ENCODE results near the gene ZNF488.

Gene ZNF488

GRCh38 chr10:47348138-47348651 is 35.9 kb downstream of the ZNF488 start, which contains the start of gene RBP3:
Gene RBP3 (plus strand): TSS chr10:47348363. CDS start chr10:47348485, 122 bp downstream.
- no peak for DNase-seq

GRCh38 chr10:47347303-47347675 is 36.8 kb downstream of the ZNF488 start:
- no peak for DNase-seq

GRCh38 chr10:47346581-47347302 is 37.4 kb downstream of the ZNF488 start:
- no peak for DNase-seq

GRCh38 chr10:47344996-47345870 is 38.9 kb downstream of the ZNF488 start:
- no peak for DNase-seq

GRCh38 chr10:47340608-47341170 is 43.4 kb downstream of the ZNF488 start:
- peak; percentile 73 for DNase-seq

- no peak for DNase-seq
Measured at GRCh38 chr10:47339759-47340607, 44.1 kb downstream of the ZNF488 start.

GRCh38 chr10:47339186-47339735 is 44.8 kb downstream of the ZNF488 start:
- DNase-seq = no peak

- no peak for DNase-seq
Measured at GRCh38 chr10:47337310-47337709, 46.8 kb downstream of the ZNF488 start.

- no peak for DNase-seq
Measured at GRCh38 chr10:47336387-47337134, 47.5 kb downstream of the ZNF488 start.

- no peak for DNase-seq
Measured at GRCh38 chr10:47335906-47336305, 48.2 kb downstream of the ZNF488 start.

GRCh38 chr10:47334466-47335295 is 49.4 kb downstream of the ZNF488 start:
- no peak for DNase-seq

GRCh38 chr10:47333532-47333931 is 50.6 kb downstream of the ZNF488 start:
- no peak for DNase-seq

GRCh38 chr10:47332946-47333345 is 51.1 kb downstream of the ZNF488 start:
- no peak for DNase-seq

GRCh38 chr10:47332371-47332770 is 51.7 kb downstream of the ZNF488 start:
- no peak for DNase-seq

- no peak for DNase-seq
Measured at GRCh38 chr10:47331954-47332353, 52.1 kb downstream of the ZNF488 start.

GRCh38 chr10:47331491-47331890 is 52.6 kb downstream of the ZNF488 start:
- no peak for DNase-seq

- DNase-seq = no peak
Measured at GRCh38 chr10:47330804-47331203, 53.3 kb downstream of the ZNF488 start.

GRCh38 chr10:47330366-47330765 is 53.7 kb downstream of the ZNF488 start:
- DNase-seq = no peak

- no peak for DNase-seq
Measured at GRCh38 chr10:47329855-47330254, 54.2 kb downstream of the ZNF488 start.

GRCh38 chr10:47326927-47327330 is 57.2 kb downstream of the ZNF488 start:
- no peak for DNase-seq

Measured in 8988T (cell line).